SIG-M5 treated with dmso at 0.1 percent for 504 hours (cell line): ENCODE data around the gene PHACTR2.
"Not testable (repeated sequence)": the region's sequence is repeated elsewhere in the genome, so short reads cannot be mapped to it uniquely, and the experiment has no call there.

ENCODE experiments used
- DNase-seq: peaks from one replicate; lab custom pipeline; 2025; ENCODE audit not compliant: unreplicated experiment; lab: John Stamatoyannopoulos, UW

Gene PHACTR2

GRCh38 chr6:143758551-143758950 is 80.8 kb downstream of the PHACTR2 start:
- no peak for DNase-seq

- peak; percentile 57 for DNase-seq
Observed at GRCh38 chr6:143759666-143760065, 81.9 kb downstream of the PHACTR2 start.

- no peak for DNase-seq
Observed at GRCh38 chr6:143761074-143761473, 83.3 kb downstream of the PHACTR2 start.

- no peak for DNase-seq
Observed at GRCh38 chr6:143762126-143762525, 84.4 kb downstream of the PHACTR2 start.

- no peak for DNase-seq
Observed at GRCh38 chr6:143765422-143766184, 87.8 kb downstream of the PHACTR2 start.

- no peak for DNase-seq
Observed at GRCh38 chr6:143766185-143766553, 88.4 kb downstream of the PHACTR2 start.

GRCh38 chr6:143767433-143767832 is 89.7 kb downstream of the PHACTR2 start:
- DNase-seq, result no peak

- no peak for DNase-seq
Observed at GRCh38 chr6:143772116-143773086, 94.6 kb downstream of the PHACTR2 start.

- no peak for DNase-seq
Observed at GRCh38 chr6:143773506-143774150, 95.9 kb downstream of the PHACTR2 start.

- DNase-seq, result no peak
Observed at GRCh38 chr6:143774347-143774746, 96.6 kb downstream of the PHACTR2 start.

GRCh38 chr6:143775336-143775735 is 97.6 kb downstream of the PHACTR2 start:
- no peak for DNase-seq

GRCh38 chr6:143778926-143779325 is 101.2 kb downstream of the PHACTR2 start:
- no peak for DNase-seq

GRCh38 chr6:143782481-143782880 is 104.7 kb downstream of the PHACTR2 start:
- no peak for DNase-seq

GRCh38 chr6:143783077-143783476 is 105.3 kb downstream of the PHACTR2 start:
- DNase-seq, result no peak

GRCh38 chr6:143784316-143784715 is 106.6 kb downstream of the PHACTR2 start:
- DNase-seq, result no peak

- DNase-seq, result not testable (repeated sequence)
Observed at GRCh38 chr6:143786371-143786770, 108.6 kb downstream of the PHACTR2 start.

GRCh38 chr6:143792402-143793279 is 114.9 kb downstream of the PHACTR2 start:
- DNase-seq, result no peak

GRCh38 chr6:143793280-143793619 is 115.5 kb downstream of the PHACTR2 start:
- no peak for DNase-seq

GRCh38 chr6:143796551-143796950 is 118.8 kb downstream of the PHACTR2 start:
- DNase-seq, result not testable (repeated sequence)

- not testable (repeated sequence) for DNase-seq
Observed at GRCh38 chr6:143798487-143798886, 120.7 kb downstream of the PHACTR2 start.
